ENCODE results near the gene CCDC134.

DNA sequence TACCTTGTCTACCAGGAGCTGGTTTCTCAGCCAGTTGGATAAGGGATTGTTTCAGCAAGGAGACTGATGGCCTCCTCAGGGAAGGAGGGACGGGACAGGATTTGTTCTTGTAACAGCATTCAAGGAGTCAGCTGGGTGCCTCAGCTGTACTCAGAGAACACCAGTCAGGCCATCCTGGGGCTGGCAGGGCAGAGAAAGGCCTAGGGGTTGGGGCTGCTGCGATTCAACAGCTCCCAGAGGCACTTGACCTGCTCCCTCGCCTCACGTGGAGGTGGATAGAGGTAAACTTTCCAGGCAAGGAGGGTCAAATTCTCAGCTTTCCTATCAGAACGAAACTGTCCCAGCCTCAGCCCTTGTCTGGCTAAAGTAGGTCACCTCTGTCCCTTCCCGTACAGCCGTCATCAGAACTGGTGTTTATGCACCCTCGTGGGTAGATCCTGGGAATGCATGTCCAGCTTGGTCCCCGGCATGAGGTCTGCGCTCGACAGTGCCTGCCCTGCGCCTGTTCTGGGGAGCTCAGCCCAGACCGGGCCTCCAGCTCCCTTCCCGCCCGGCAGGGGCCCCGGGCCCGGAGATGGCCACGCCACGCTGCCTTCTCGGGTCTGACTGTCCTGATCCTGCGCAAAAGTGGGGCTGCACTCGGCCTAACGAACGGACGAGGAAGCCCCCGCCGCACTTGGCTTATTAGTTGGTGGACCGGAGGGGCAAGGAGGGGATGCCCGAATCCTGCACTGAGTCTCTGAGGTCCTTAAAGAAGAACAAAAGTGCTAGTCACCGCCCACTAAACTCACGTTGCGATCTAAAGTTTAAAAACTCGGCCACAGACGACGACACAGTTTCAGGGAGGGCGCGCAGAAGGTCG lies 762 bp upstream of the CCDC134 start:
- TF ChIP-seq EP300 (IDR thresholded peaks at IDR 0.05), result no peak
- TF ChIP-seq, protein P1, sequence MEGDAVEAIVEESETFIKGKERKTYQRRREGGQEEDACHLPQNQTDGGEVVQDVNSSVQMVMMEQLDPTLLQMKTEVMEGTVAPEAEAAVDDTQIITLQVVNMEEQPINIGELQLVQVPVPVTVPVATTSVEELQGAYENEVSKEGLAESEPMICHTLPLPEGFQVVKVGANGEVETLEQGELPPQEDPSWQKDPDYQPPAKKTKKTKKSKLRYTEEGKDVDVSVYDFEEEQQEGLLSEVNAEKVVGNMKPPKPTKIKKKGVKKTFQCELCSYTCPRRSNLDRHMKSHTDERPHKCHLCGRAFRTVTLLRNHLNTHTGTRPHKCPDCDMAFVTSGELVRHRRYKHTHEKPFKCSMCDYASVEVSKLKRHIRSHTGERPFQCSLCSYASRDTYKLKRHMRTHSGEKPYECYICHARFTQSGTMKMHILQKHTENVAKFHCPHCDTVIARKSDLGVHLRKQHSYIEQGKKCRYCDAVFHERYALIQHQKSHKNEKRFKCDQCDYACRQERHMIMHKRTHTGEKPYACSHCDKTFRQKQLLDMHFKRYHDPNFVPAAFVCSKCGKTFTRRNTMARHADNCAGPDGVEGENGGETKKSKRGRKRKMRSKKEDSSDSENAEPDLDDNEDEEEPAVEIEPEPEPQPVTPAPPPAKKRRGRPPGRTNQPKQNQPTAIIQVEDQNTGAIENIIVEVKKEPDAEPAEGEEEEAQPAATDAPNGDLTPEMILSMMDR (IDR thresholded peaks at IDR 0.05), result peak in 1 of 4 experiments; percentile 17
- TF ChIP-seq POLR2AphosphoS5 (IDR thresholded peaks at IDR 0.05), result no peak
